Right cardiac atrium (tissue), 5 donors: ENCODE data around the gene IP6K1. TPM values are rescaled to one million over a fixed set of nuclear protein-coding genes. Genes with fewer than 3 reads are reported as not detected.

Experiments
- ATAC-seq, 2 donors: fragments of 200-7000 bp; cut with Tn5 transposase; one replicate each; pipeline versions ENCODE4 v1.8.0 to v1.9.1; 2020; ENCODE audit warnings: moderate library complexity in 2 of 2, mild to moderate bottlenecking in 1 of 2
- DNase-seq, 3 donors: peaks; one replicate each; pipeline ENCODE4 v3.0.0-alpha.2; 2020
- H3K27ac ChIP-seq: one replicate; pipeline ENCODE4 v1.5.1; 2013; ENCODE audit warnings: mild to moderate bottlenecking, low read length, control low read depth, moderate library complexity
- H3K27me3 ChIP-seq: one replicate; pipeline ENCODE4 v1.6.1; 2013; ENCODE audit not compliant: control insufficient read depth, insufficient read depth
- H3K4me1 ChIP-seq: one replicate; pipeline ENCODE4 v1.6.1; 2013; ENCODE audit warnings: low read length; ENCODE audit not compliant: control insufficient read depth, insufficient read depth
- H3K4me3 ChIP-seq: one replicate; pipeline ENCODE4 v1.5.1; 2013; ENCODE audit warnings: low read length, control low read depth
- H3K9me3 ChIP-seq: one replicate; pipeline ENCODE4 v1.6.1; 2013; ENCODE audit warnings: low read length; ENCODE audit not compliant: control insufficient read depth
- WGBS: extraction: QIAGEN DNeasy Blood & Tissue Kit; methylation state at CpG from one replicate; pipeline ENCODE4 v1.1.7; 2013; 5-methylcytosine and 5-hydroxymethylcytosine counted together
- intact Hi-C, 4 donors: fragments of 100-400 bp; cut with DNase I; formaldehyde crosslinking; loops; one replicate each; pipeline versions ENCODE4 v1.11.0 to v1.14.0; 2022 to 2023
- polyA plus RNA-seq: library from polyadenylated mRNA; stranded (reverse); fragments of 200-250 nt; gene quantifications from one replicate; pipeline ENCODE4 v1.2.3, GENCODE V29; 2013
- total RNA-seq, 4 donors: library from RNA; stranded (reverse); fragmentation: NEBNext Ultra II Directional; extraction: Animal tissue kit (Norgen Biotek cat#: 25700); gene quantifications; one replicate each; pipeline ENCODE4 v1.2.1, GENCODE V29; 2021
- donor health status: healthy with polysubstance abuse.
- donor health status: DM: no; HTN: yes; CAD: no.
- donor health status: DM: no; HTN: no; CAD: no.
- donor health status: DM: no; HTN: yes; CAD: no; lungs with severe emphysema.
- donor health status: DM: yes; HTN: yes; CAD: no.

The IP6K1 gene
- total and polyA plus RNA-seq, 5 donors, result 14.6 to 24.0 (median 21.5) TPM

DNA sequence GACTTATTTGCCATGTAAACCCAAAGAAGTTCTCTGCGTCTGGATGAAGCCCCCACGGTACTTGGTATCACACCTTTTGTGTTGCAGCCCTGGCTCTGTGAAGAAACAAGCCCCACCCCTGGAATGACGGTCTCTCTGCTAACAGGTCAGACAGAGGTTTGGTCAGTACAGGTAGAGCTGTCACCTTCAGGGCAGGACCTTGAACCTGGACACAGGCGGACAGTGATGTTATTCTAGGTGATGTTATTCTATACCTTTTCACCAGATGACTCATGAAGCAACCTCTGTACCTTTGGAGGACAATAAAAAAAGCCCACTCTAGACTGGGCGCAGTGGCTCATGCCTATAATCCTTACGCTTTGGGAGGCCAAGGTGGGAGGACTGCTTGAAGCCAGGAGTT, 51.6 kb downstream of the IP6K1 start:
- Histone ChIP-seq H3K27ac (no peak overlapping the region), H3K4me1 (no peaks in the 10 kb centered on the region), H3K4me3 (no peak overlapping the region), H3K27me3 (no peaks in the 10 kb centered on the region), H3K9me3 (no peaks in the 10 kb centered on the region)
- intact Hi-C loops, result no loop called here
- DNase-seq, result no peak
- 93% methylated on average over 6 of the region's 6 CpGs for WGBS
- no peak for ATAC-seq

- ATAC-seq (no peak), DNase-seq (no peak)
- intact Hi-C loops, result no loop called here
- H3K9me3 ChIP-seq, result no peaks in the 10 kb centered on the region
- no peaks in the 10 kb centered on the region for H3K4me1 ChIP-seq
- no peaks in the 10 kb centered on the region for H3K27me3 ChIP-seq
- no peak overlapping the region for H3K4me3 ChIP-seq
- no peak overlapping the region for H3K27ac ChIP-seq
- 92% methylated on average over 1 of the region's 1 CpG for WGBS
These were observed 52.8 kb downstream of the IP6K1 start for GRCh38 chr3:49733551-49733950.

GRCh38 chr3:49732597-49732996, 53.7 kb downstream of the IP6K1 start:
- no peaks in the 10 kb centered on the region for H3K4me1 ChIP-seq
- DNase-seq, result no peak
- WGBS, result 94% methylated on average over 11 of the region's 11 CpGs
- no peak overlapping the region for H3K27ac ChIP-seq
- H3K9me3 ChIP-seq, result no peaks in the 10 kb centered on the region
- ATAC-seq, result no peak
- no peaks in the 10 kb centered on the region for H3K27me3 ChIP-seq
- no peak overlapping the region for H3K4me3 ChIP-seq
- intact Hi-C loops, result no loop called here

DNA sequence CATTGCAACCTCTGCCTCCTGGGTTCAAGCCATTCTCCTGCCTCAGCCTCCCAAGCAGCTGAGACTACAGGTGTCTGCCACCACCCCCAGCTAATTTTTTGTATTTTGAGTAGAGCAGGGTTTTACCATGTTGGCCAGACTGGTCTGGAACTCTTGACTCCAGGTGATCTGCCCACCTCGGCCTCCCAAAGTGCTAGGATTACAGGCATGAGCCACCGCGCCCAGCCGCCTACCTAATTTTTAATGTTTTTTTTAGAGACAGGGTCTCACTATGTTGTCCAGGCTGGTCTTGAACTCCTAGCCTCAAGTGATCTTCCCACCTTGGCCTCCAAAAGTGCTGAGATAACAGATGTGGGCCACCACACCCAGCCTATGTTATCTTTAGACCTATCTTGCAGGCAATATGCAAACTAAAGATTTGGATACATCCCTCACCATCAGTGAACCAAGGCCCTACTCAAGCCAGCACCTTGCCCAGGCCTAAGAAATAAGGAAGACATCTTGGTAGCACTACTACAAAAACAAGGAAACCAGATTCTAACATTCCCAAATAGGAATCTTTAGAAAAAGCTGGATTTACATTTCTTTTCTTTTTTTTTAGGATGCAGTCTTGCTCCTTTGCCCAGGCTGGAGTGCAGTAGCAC, 56.3 kb downstream of the IP6K1 start:
- Histone ChIP-seq H3K4me1 (no peaks in the 10 kb centered on the region), H3K27ac (no peak overlapping the region), H3K4me3 (no peak overlapping the region), H3K27me3 (no peaks in the 10 kb centered on the region), H3K9me3 (no peaks in the 10 kb centered on the region)
- ATAC-seq, result no peak
- no peak for DNase-seq
- intact Hi-C loops, result no loop called here
- WGBS, result 97% methylated on average over 4 of the region's 4 CpGs

DNA sequence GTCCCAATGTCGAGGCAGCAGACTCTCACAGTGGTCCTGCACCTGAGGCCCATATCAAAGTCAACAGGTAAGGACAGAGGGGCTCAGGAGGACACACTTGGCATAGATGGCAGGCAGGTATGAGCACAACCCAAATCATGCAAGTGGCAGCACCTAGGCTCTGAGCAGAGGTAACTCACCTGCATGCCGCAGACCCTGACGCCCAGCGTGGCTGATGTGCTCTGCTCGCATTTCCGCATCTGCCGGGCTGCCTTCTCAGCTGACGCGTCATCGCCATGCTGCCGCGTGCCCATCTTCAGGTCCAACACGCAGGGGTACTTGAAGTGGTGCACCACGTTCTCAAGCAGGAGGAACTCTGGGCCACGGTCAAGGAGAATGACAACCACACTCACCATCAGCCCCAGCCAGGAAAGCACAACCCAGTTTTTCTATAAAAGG, 58.4 kb downstream of the IP6K1 start:
- WGBS, result 85% methylated on average over 15 of the region's 15 CpGs
- no peak for ATAC-seq
- no peaks in the 10 kb centered on the region for H3K9me3 ChIP-seq
- peaks cover 7% of the 10 kb centered on the region for H3K4me1 ChIP-seq
- peak in 1 of 3 donors; percentile 50 for DNase-seq
- intact Hi-C loops, result no loop called here
- no peaks in the 10 kb centered on the region for H3K27me3 ChIP-seq
- no peak overlapping the region for H3K27ac ChIP-seq
- H3K4me3 ChIP-seq, result no peak overlapping the region

- 87% methylated on average over 19 of the region's 19 CpGs for WGBS
- DNase-seq (peak in 1 of 3 donors; percentile 41), ATAC-seq (no peak)
- Histone ChIP-seq H3K27ac (no peak overlapping the region), H3K27me3 (no peaks in the 10 kb centered on the region), H3K4me1 (peaks cover 12% of the 10 kb centered on the region), H3K4me3 (no peak overlapping the region), H3K9me3 (no peaks in the 10 kb centered on the region)
- intact Hi-C loops, result no loop called here
These were observed 59.0 kb downstream of the IP6K1 start for GRCh38 chr3:49727154-49727923.

DNA sequence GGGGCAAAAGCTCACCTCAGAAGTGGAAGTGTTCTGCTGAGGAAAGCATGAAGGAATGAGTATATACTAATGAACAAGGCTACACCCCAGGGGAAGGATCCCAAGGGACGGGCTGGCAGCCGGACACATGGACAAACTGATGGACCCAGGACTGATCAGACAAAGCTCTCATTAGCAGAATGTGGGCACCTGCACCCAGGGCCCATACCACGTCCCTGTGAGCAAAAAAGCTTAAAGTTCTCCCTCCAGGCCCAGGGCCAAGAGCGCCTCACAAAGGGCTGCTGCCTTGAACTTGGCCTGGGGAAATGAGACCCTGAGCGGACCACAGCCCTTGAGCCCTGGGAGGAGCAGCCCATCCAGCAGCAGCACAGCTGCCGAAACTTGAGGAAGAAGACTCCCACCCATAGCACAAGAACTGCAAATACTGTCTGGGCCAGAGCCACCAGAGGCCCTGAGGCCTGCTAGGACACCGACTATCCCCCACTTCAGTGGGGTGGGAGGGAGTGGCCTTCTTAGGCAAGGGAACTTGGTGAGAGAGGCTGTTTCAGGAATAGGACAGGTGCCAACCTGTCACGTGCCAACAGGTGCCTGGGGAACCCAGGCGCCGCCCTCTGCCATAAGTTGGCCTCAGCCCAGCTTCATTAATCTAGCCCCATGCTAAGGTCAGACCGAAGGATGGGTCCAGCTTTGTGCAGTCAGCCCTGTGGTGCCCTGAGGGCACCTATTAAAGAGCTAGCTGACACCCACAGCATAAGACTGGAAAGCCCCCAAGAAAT, 60.2 kb downstream of the IP6K1 start:
- Histone ChIP-seq H3K4me3 (no peak overlapping the region), H3K9me3 (no peaks in the 10 kb centered on the region), H3K27me3 (no peaks in the 10 kb centered on the region), H3K27ac (no peak overlapping the region), H3K4me1 (peaks cover 12% of the 10 kb centered on the region)
- peak in 1 of 3 donors; percentile 64 for DNase-seq
- no peak for ATAC-seq
- WGBS, result 85% methylated on average over 11 of the region's 11 CpGs
- intact Hi-C loops, result no loop called here

DNA sequence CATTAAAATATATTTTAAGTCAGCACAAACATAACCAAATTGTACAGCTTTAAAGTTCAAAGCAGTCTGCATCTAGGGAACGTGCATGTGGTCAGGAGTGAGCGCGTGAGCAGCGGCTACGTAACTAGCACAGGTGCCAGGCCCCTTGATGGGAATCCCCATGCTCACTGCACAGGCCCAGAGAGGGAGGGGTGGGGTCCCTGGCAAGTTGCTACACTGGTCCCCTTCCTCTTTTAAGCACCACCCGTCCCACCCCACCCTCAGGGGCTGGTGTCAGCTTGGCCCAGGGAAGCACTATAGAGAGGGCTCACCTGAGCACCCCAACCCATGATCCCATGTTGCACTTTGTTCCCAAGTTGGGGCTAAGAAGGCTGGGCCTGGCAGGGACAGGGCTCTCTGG, 61.8 kb downstream of the IP6K1 start:
- WGBS, result 19% methylated on average over 6 of the region's 6 CpGs

GRCh38 chr3:49723628-49724551, 62.5 kb downstream of the IP6K1 start, which contains the start of gene GMPPB:
GMPPB (minus strand) TSS chr3:49723951; CDS start chr3:49723726, 225 bp downstream.
- H3K9me3 ChIP-seq, result no peaks in the 10 kb centered on the region
- DNase-seq (peak; percentile 99), ATAC-seq (peak; percentile 89 to 92)
- H3K4me3 ChIP-seq, result peak within 1 kb of the TSS; percentile 64
- WGBS, result under 1% methylated on average over 102 of the region's 102 CpGs
- intact Hi-C loops, result no loop called here
- H3K27ac ChIP-seq, result peak within 1 kb of the TSS; percentile 94
- no peaks in the 10 kb centered on the region for H3K27me3 ChIP-seq
- peaks cover 12% of the 10 kb centered on the region for H3K4me1 ChIP-seq

More for the DNA sequence above, 61.8 kb downstream of the IP6K1 start:
- intact Hi-C loops, result no loop called here
- H3K27ac ChIP-seq, result peak overlapping the region; percentile 94
- H3K27me3 ChIP-seq, result no peaks in the 10 kb centered on the region
- DNase-seq, result peak in 2 of 3 donors; percentile 70
- peaks cover 12% of the 10 kb centered on the region for H3K4me1 ChIP-seq
- peak overlapping the region; percentile 61 for H3K4me3 ChIP-seq
- no peak for ATAC-seq
- no peaks in the 10 kb centered on the region for H3K9me3 ChIP-seq

DNA sequence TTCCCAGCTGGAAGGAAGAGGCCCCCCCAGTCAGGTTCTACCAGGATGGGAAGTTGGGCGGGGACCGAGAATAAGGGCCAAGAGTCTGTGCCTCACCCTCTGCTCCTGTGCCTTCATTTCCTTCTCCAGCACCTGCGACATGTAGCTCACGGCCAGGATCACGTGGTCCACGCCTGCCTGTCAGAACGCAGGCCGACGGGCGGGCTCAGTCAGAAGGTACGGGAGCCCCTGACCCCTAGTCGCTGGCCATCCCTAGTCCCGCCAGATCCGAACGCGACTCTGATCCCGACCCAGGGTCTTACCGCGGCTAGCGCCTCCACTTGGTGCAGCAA, 63.1 kb downstream of the IP6K1 start:
- Histone ChIP-seq H3K9me3 (no peaks in the 10 kb centered on the region), H3K4me3 (peak overlapping the region; percentile 64), H3K27me3 (no peaks in the 10 kb centered on the region), H3K4me1 (peaks cover 12% of the 10 kb centered on the region), H3K27ac (peak overlapping the region; percentile 75)
- DNase-seq, result peak; percentile 68 to 85 (median 80)
- under 1% methylated on average over 20 of the region's 20 CpGs for WGBS
- peak; percentile 4 to 14 for ATAC-seq
- intact Hi-C loops, result no loop called here
